Measurements from ENCODE around the gene NIPAL3. TPM values are rescaled to one million over a fixed set of nuclear protein-coding genes. Genes with fewer than 3 reads are reported as not detected.
A peak's percentile ranks its signal among the peaks of the same experiment; 100 is the strongest.

Gene NIPAL3
- 7.0 TPM for total RNA-seq

GRCh38 chr1:24415334-24415909 lies at the start of gene NIPAL3:
Gene NIPAL3 (plus strand): TSS chr1:24415802. CDS start chr1:24419548, 3,746 bp downstream.
- DNase-seq, result peak; percentile 97

- no peak for DNase-seq
Measured at GRCh38 chr1:24366707-24367106, 48.9 kb upstream of the NIPAL3 start.

GRCh38 chr1:24369199-24369598 lies 46.4 kb upstream of the NIPAL3 start:
- no peak for DNase-seq

- no peak for DNase-seq
Measured at GRCh38 chr1:24369801-24370200, 45.8 kb upstream of the NIPAL3 start.

GRCh38 chr1:24373044-24373443 lies 42.6 kb upstream of the NIPAL3 start:
- DNase-seq, result no peak

- DNase-seq, result no peak
Measured at GRCh38 chr1:24373710-24374109, 41.9 kb upstream of the NIPAL3 start.

GRCh38 chr1:24374891-24375786 lies 40.5 kb upstream of the NIPAL3 start:
- DNase-seq, result no peak

- DNase-seq, result no peak
Measured at GRCh38 chr1:24379733-24380315, 35.8 kb upstream of the NIPAL3 start.

GRCh38 chr1:24380508-24380907 lies 35.1 kb upstream of the NIPAL3 start:
- no peak for DNase-seq

- no peak for DNase-seq
Measured at GRCh38 chr1:24381256-24381655, 34.3 kb upstream of the NIPAL3 start.

GRCh38 chr1:24382165-24382577 lies 33.4 kb upstream of the NIPAL3 start:
- DNase-seq, result no peak

- DNase-seq, result no peak
Measured at GRCh38 chr1:24383381-24383940, 32.1 kb upstream of the NIPAL3 start.

- DNase-seq, result no peak
Measured at GRCh38 chr1:24384251-24385090, 31.1 kb upstream of the NIPAL3 start.

- DNase-seq, result no peak
Measured at GRCh38 chr1:24385160-24385940, 30.3 kb upstream of the NIPAL3 start.

- no peak for DNase-seq
Measured at GRCh38 chr1:24386241-24386640, 29.4 kb upstream of the NIPAL3 start.

- no peak for DNase-seq
Measured at GRCh38 chr1:24386931-24387330, 28.7 kb upstream of the NIPAL3 start.

- DNase-seq, result no peak
Measured at GRCh38 chr1:24387636-24388175, 27.9 kb upstream of the NIPAL3 start.

GRCh38 chr1:24388331-24388885 lies 27.2 kb upstream of the NIPAL3 start:
- no peak for DNase-seq

GRCh38 chr1:24389231-24389678 lies 26.3 kb upstream of the NIPAL3 start:
- no peak for DNase-seq

- DNase-seq, result peak; percentile 64
Measured at GRCh38 chr1:24390924-24391782, 24.4 kb upstream of the NIPAL3 start.
